SK-N-SH treated with all-trans-retinoic acid at 6 μM for 48 hours (cell line): ENCODE data around the gene RUSC1.

ENCODE experiments used
- ATAC-seq: fragments of 200-7000 bp; cut with Tn5 transposase; 3 replicates; pipeline ENCODE4 v1.9.1; 2020; ENCODE audit warnings: mild to moderate bottlenecking, moderate library complexity
- ARNTL ChIP-seq: fragments of 450-650 bp; formaldehyde crosslinking; IDR thresholded peaks from 2 replicates; pipeline ENCODE4 v1.5.0; 2020; ENCODE audit warnings: low read depth, mild to moderate bottlenecking, moderate library complexity, borderline replicate concordance
- BACH2 ChIP-seq: fragments of 250-450 bp; sonication (Bioruptor Pico); IDR thresholded peaks from 2 replicates; pipeline ENCODE4 v1.9.0; 2021; ENCODE audit warnings: mild to moderate bottlenecking, borderline replicate concordance
- CREB5 ChIP-seq: fragments of 250-450 bp; sonication (Bioruptor Pico); IDR thresholded peaks from 2 replicates; pipeline ENCODE4 v1.5.1; 2020; ENCODE audit warnings: low read depth, mild to moderate bottlenecking, moderate library complexity
- CSDC2 ChIP-seq: fragments of 250-450 bp; sonication (Bioruptor Pico); IDR thresholded peaks from 2 replicates; pipeline ENCODE4 v1.5.0; 2020; ENCODE audit warnings: mild to moderate bottlenecking, moderate library complexity
- CSRNP3 ChIP-seq: fragments of 250-450 bp; sonication (Bioruptor Pico); IDR thresholded peaks from 2 replicates; pipeline ENCODE4 v1.5.1; 2021; ENCODE audit warnings: mild to moderate bottlenecking, moderate library complexity
- ESRRG ChIP-seq: fragments of 250-450 bp; sonication (Bioruptor Pico); IDR thresholded peaks from 2 replicates; pipeline ENCODE4 v1.6.1; 2021; ENCODE audit warnings: mild to moderate bottlenecking
- GLIS3 ChIP-seq: fragments of 250-450 bp; sonication (Bioruptor Pico); IDR thresholded peaks from 2 replicates; pipeline ENCODE4 v1.5.0; 2020; ENCODE audit warnings: mild to moderate bottlenecking, moderate library complexity
- ISL1 ChIP-seq: fragments of 250-450 bp; sonication (Bioruptor Pico); IDR thresholded peaks from 2 replicates; pipeline ENCODE4 v2.1.2; 2022; ENCODE audit warnings: mild to moderate bottlenecking, moderate library complexity
- OSR1 ChIP-seq: fragments of 250-450 bp; sonication (Bioruptor Pico); IDR thresholded peaks from 2 replicates; pipeline ENCODE4 v1.8.0; 2022; ENCODE audit warnings: moderate library complexity, mild to moderate bottlenecking, inconsistent platforms
- PATZ1 ChIP-seq: fragments of 250-450 bp; sonication (Bioruptor Pico); IDR thresholded peaks from 2 replicates; pipeline ENCODE4 v1.8.0; 2020; ENCODE audit warnings: mild to moderate bottlenecking, moderate library complexity, borderline replicate concordance
- POU6F1 ChIP-seq: fragments of 250-450 bp; sonication (Bioruptor Pico); IDR thresholded peaks from 2 replicates; pipeline ENCODE4 v1.8.0; 2021; ENCODE audit warnings: low read depth, mild to moderate bottlenecking, moderate library complexity, borderline replicate concordance
- PPARA ChIP-seq: fragments of 250-450 bp; sonication (Bioruptor Pico); IDR thresholded peaks from 2 replicates; pipeline ENCODE4 v1.5.0; 2020; ENCODE audit warnings: mild to moderate bottlenecking, borderline replicate concordance
- RARB ChIP-seq: fragments of 250-450 bp; sonication (Bioruptor Pico); IDR thresholded peaks from 2 replicates; pipeline ENCODE4 v1.8.0; 2021; ENCODE audit warnings: mild to moderate bottlenecking, moderate library complexity
- SNAI2 ChIP-seq: fragments of 250-450 bp; sonication (Bioruptor Pico); IDR thresholded peaks from 2 replicates; pipeline ENCODE4 v1.5.0; 2020; ENCODE audit warnings: mild to moderate bottlenecking, moderate library complexity
- TOX ChIP-seq: fragments of 250-450 bp; sonication (Bioruptor Pico); IDR thresholded peaks from 2 replicates; pipeline ENCODE4 v1.8.0; 2021; ENCODE audit warnings: mild to moderate bottlenecking, moderate library complexity, borderline replicate concordance
- TSHZ2 ChIP-seq: fragments of 250-450 bp; sonication (Bioruptor Pico); IDR thresholded peaks from 2 replicates; pipeline ENCODE4 v1.5.0; 2020; ENCODE audit warnings: mild to moderate bottlenecking, moderate library complexity
- ZC3H10 ChIP-seq: fragments of 250-450 bp; sonication (Bioruptor Pico); IDR thresholded peaks from 2 replicates; pipeline ENCODE4 v1.5.1; 2021; ENCODE audit warnings: mild to moderate bottlenecking, moderate library complexity
- ZFP3 ChIP-seq: fragments of 250-450 bp; sonication (Bioruptor Pico); IDR thresholded peaks from 2 replicates; pipeline ENCODE4 v1.5.0; 2020; ENCODE audit warnings: mild to moderate bottlenecking, moderate library complexity
- ZFP30 ChIP-seq: fragments of 450-650 bp; formaldehyde crosslinking; IDR thresholded peaks from 2 replicates; pipeline ENCODE4 v1.5.0; 2022; ENCODE audit warnings: mild to moderate bottlenecking, moderate library complexity
- ZNF565 ChIP-seq: fragments of 450-650 bp; formaldehyde crosslinking; conservative IDR thresholded peaks from 2 replicates; pipeline ENCODE4 v1.5.0; 2020; ENCODE audit warnings: low read depth, mild to moderate bottlenecking, moderate library complexity
- ZNF8 ChIP-seq: fragments of 450-650 bp; formaldehyde crosslinking; IDR thresholded peaks from 2 replicates; pipeline ENCODE4 v1.5.0; 2020; ENCODE audit warnings: mild to moderate bottlenecking, moderate library complexity

The RUSC1 gene

GRCh38 chr1:155320252-155320651 is 442 bp upstream of the RUSC1 start (continued):
- TF ChIP-seq ZFP3 (CRISPR knock-in tag) = no peak
- TF ChIP-seq, all 23 proteins: peak for 0

GRCh38 chr1:155321639-155322503 is 1.2 kb downstream of the RUSC1 start:
- TF ChIP-seq TSHZ2 (CRISPR knock-in tag) = no peak
- no peak for TF ChIP-seq ZNF8 (CRISPR knock-in tag)
- no peak for TF ChIP-seq ISL1 (CRISPR knock-in tag)
- TF ChIP-seq POU6F1 (CRISPR knock-in tag) = no peak
- TF ChIP-seq PPARA (CRISPR knock-in tag) = no peak
- ATAC-seq = no peak

GRCh38 chr1:155322571-155322952 is 1.9 kb downstream of the RUSC1 start:
- TF ChIP-seq ARNTL = no peak
- TF ChIP-seq SNAI2 = no peak
- TF ChIP-seq ESRRG (CRISPR knock-in tag) = no peak
- no peak for TF ChIP-seq ZFP30 (CRISPR knock-in tag)
- TF ChIP-seq CSRNP3 (CRISPR knock-in tag) = no peak
- TF ChIP-seq CREB5 (CRISPR knock-in tag) = no peak
- TF ChIP-seq RARB (CRISPR knock-in tag) = no peak
- TF ChIP-seq TOX (CRISPR knock-in tag) = no peak
- TF ChIP-seq GLIS3 (CRISPR knock-in tag) = no peak
- TF ChIP-seq PATZ1 (CRISPR knock-in tag) = no peak
- TF ChIP-seq BACH2 (CRISPR knock-in tag) = no peak
- TF ChIP-seq TSHZ2 (CRISPR knock-in tag) = no peak
- no peak for TF ChIP-seq OSR1 (CRISPR knock-in tag)
- TF ChIP-seq CSDC2 (CRISPR knock-in tag) = no peak
- TF ChIP-seq ZNF565 (CRISPR knock-in tag) = no peak
- TF ChIP-seq PPARA (CRISPR knock-in tag) = no peak
- TF ChIP-seq ZNF8 (CRISPR knock-in tag) = no peak
- no peak for TF ChIP-seq POU6F1 (CRISPR knock-in tag)
- no peak for TF ChIP-seq ZC3H10 (CRISPR knock-in tag)
- no peak for ATAC-seq
